Caki2 (cell line): Measurements from ENCODE around the gene DYRK1A. TPM values are rescaled to one million over a fixed set of nuclear protein-coding genes. Genes with fewer than 3 reads are reported as not detected.

Experiments used
- DNase-seq: peaks from one replicate; pipeline ENCODE4 v3.0.0-alpha.2; 2015; ENCODE audit warnings: low read depth
- in situ Hi-C: cut with HindIII; loops from 2 replicates; pipeline ENCODE4 v1.10.0; 2016; ENCODE audit warnings: low sequenced_read_pairs, low pct_unique_long_range_greater_than_20kb, mixed read lengths
- total RNA-seq: library from RNA; depleted of rRNA; stranded (reverse); fragments of >200 nt; shearing (Covaris generic); gene quantifications from 2 replicates; pipeline ENCODE4 v1.2.3, GENCODE V29; 2014; ENCODE audit warnings: low replicate concordance

DYRK1A gene
- total RNA-seq, 1 experiment from 2014 or later, result 43.5 TPM

- in situ Hi-C loops, result no loop called here
- no peak for DNase-seq
These were observed 42.1 kb downstream of the DYRK1A start for GRCh38 chr21:37408464-37409193.

GRCh38 chr21:37410639-37411038, 44.1 kb downstream of the DYRK1A start:
- in situ Hi-C loops, result no loop called here
- no peak for DNase-seq

- no peak for DNase-seq
- in situ Hi-C loops, result no loop called here
These were observed 46.2 kb downstream of the DYRK1A start for GRCh38 chr21:37412603-37413360.

GRCh38 chr21:37413553-37414291, 47.1 kb downstream of the DYRK1A start:
- DNase-seq, result no peak
- in situ Hi-C loops, result no loop called here

GRCh38 chr21:37414292-37415253, 48.0 kb downstream of the DYRK1A start:
- no peak for DNase-seq
- in situ Hi-C loops, result no loop called here

- DNase-seq, result no peak
- in situ Hi-C loops, result no loop called here
These were observed 49.4 kb downstream of the DYRK1A start for GRCh38 chr21:37415939-37416338.

- DNase-seq, result no peak
These were observed 50.3 kb downstream of the DYRK1A start for GRCh38 chr21:37416914-37417313.

GRCh38 chr21:37419228-37419906, 52.8 kb downstream of the DYRK1A start:
- in situ Hi-C loops, result no loop called here
- no peak for DNase-seq

More at GRCh38 chr21:37416914-37417313, 50.3 kb downstream of the DYRK1A start:
- in situ Hi-C loops, result no loop called here

GRCh38 chr21:37421306-37421705, 54.7 kb downstream of the DYRK1A start:
- no peak for DNase-seq
- in situ Hi-C loops, result no loop called here

GRCh38 chr21:37422382-37422781, 55.8 kb downstream of the DYRK1A start:
- DNase-seq, result no peak
- in situ Hi-C loops, result no loop called here

GRCh38 chr21:37423103-37423502, 56.5 kb downstream of the DYRK1A start:
- no peak for DNase-seq
- in situ Hi-C loops, result no loop called here

GRCh38 chr21:37424396-37424795, 57.8 kb downstream of the DYRK1A start:
- in situ Hi-C loops, result no loop called here
- no peak for DNase-seq

GRCh38 chr21:37425001-37425400, 58.4 kb downstream of the DYRK1A start:
- in situ Hi-C loops, result no loop called here
- no peak for DNase-seq

- DNase-seq, result no peak
- in situ Hi-C loops, result no loop called here
These were observed 59.1 kb downstream of the DYRK1A start for GRCh38 chr21:37425684-37426083.

GRCh38 chr21:37427221-37427620, 60.6 kb downstream of the DYRK1A start:
- no peak for DNase-seq
- in situ Hi-C loops, result no loop called here

GRCh38 chr21:37429356-37429755, 62.8 kb downstream of the DYRK1A start:
- in situ Hi-C loops, result no loop called here
- no peak for DNase-seq

- no peak for DNase-seq
- in situ Hi-C loops, result no loop called here
These were observed 63.7 kb downstream of the DYRK1A start for GRCh38 chr21:37430184-37430821.
